ENCODE data around the gene KCP. TPM values are rescaled to one million over a fixed set of nuclear protein-coding genes. Genes with fewer than 3 reads are reported as not detected.

KCP gene
- polyA plus RNA-seq, 1 of the 3 experiments (the other 2 are of a cell fraction), result not detected

- TF ChIP-seq CHD2 (IDR thresholded peaks at IDR 0.05; ENCODE audit: low read length, partially characterized antibody), result no peak
- no peak for TF ChIP-seq GATA2 (CRISPR knock-in tag; IDR thresholded peaks at IDR 0.05)
- no peak for TF ChIP-seq RXRA (IDR thresholded peaks at IDR 0.05; ENCODE audit: borderline replicate concordance, low read depth)
- TF ChIP-seq, protein P1, sequence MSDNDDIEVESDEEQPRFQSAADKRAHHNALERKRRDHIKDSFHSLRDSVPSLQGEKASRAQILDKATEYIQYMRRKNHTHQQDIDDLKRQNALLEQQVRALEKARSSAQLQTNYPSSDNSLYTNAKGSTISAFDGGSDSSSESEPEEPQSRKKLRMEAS (IDR thresholded peaks at IDR 0.05; ENCODE audit: low read depth), result no peak
- TF ChIP-seq JUND (IDR thresholded peaks at IDR 0.05), result no peak
Measured at GRCh38 chr7:128877756-128878120, 32.8 kb downstream of the KCP start (continued).

DNA sequence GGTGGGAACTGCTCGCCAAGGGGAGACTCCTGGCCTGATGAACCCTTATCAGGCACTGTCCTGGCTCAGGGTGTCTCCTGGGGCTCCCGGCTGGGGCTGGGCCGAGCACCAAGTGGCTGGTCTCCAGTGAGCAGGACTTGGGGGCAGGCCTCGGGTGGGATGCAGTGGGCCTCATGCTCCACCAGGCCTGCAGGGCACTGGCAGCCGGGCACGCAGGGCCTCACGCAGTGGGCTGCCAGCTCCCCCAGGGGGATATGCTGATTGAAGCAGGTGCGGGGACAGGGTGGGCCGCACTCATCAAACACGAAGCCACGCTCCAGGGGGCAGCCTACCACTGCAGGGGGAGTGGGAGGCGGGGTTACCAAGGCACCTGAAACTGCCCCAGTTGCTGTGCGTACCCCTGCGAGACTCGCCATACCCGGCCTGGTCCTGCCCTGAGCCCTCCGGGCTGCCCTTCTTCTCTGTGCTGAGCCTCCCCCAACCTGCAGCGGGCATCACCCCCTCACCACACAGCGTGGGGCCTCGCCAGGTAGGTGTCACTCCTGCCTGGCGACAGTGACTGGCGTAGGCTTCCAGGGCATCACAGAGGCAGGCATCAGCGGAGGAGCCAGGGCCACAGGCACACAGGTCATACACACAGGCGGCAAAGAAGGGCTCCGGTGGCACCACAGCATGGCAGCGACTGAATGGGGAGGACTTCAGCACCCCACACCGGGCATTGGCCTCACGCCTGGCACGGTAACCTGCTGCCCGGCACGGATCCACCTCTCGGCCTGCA is 33.3 kb downstream of the KCP start:
- no peaks in the 10 kb centered on the region for H3K79me2 ChIP-seq (ENCODE audit: insufficient read depth)
- 78% methylated on average over 24 of the region's 32 CpGs for WGBS (ENCODE audit: low lambda C conversion rate)
- no peak for DNase-seq
- peaks cover 0 to 24% of the 10 kb centered on the region in 2 experiments; a peak in 1 of 4 replicates for H3K4me1 ChIP-seq (ENCODE audit: control insufficient read depth in 1 of 2, insufficient read depth in 2 of 2, low read depth in 1 of 2, low read length in 1 of 2)
- H3K9me3 ChIP-seq, result no peaks in the 10 kb centered on the region
- H3K9ac ChIP-seq, result no peak overlapping the region
- H3K27me3 ChIP-seq (ENCODE audit: insufficient read depth), result no peaks in the 10 kb centered on the region
- POLR2A ChIA-PET, result no interaction called here
- H3K9me2 ChIP-seq, result no peaks in the 10 kb centered on the region
- H3K4me3 ChIP-seq (ENCODE audit: low read depth in 2 of 2, low read length in 1 of 2), result no peak overlapping the region
- H2AFZ ChIP-seq (ENCODE audit: low read depth), result no peak overlapping the region
- H3K36me3 ChIP-seq (replicated peaks in 1 of 2; ENCODE audit: control insufficient read depth in 1 of 2, insufficient read depth in 2 of 2, low read length in 1 of 2), result no peaks in the 10 kb centered on the region
- CTCF ChIA-PET, result interaction anchor here (5.0 to 12.3 kb wide), 3 partner anchors 6 to 450 kb away, joined by 47 to 181 read pairs (median 104); a partner anchor contains a TSS
- H3K27ac ChIP-seq (ENCODE audit: low read depth in 2 of 2, low read length in 1 of 2), result no peak overlapping the region
- no peak overlapping the region for H3K4me2 ChIP-seq
- H3F3A ChIP-seq (replicated peaks; ENCODE audit: insufficient read depth), result peaks cover 7% of the 10 kb centered on the region
- TF ChIP-seq, protein P2, sequence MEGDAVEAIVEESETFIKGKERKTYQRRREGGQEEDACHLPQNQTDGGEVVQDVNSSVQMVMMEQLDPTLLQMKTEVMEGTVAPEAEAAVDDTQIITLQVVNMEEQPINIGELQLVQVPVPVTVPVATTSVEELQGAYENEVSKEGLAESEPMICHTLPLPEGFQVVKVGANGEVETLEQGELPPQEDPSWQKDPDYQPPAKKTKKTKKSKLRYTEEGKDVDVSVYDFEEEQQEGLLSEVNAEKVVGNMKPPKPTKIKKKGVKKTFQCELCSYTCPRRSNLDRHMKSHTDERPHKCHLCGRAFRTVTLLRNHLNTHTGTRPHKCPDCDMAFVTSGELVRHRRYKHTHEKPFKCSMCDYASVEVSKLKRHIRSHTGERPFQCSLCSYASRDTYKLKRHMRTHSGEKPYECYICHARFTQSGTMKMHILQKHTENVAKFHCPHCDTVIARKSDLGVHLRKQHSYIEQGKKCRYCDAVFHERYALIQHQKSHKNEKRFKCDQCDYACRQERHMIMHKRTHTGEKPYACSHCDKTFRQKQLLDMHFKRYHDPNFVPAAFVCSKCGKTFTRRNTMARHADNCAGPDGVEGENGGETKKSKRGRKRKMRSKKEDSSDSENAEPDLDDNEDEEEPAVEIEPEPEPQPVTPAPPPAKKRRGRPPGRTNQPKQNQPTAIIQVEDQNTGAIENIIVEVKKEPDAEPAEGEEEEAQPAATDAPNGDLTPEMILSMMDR (IDR thresholded peaks at IDR 0.05), result no peak
- no peak for TF ChIP-seq TAF1 (IDR thresholded peaks at IDR 0.05; ENCODE audit: borderline replicate concordance, low read depth, low read length)
- TF ChIP-seq, protein P1 (IDR thresholded peaks at IDR 0.05; ENCODE audit: low read depth), result no peak
- TF ChIP-seq RAD21 (IDR thresholded peaks at IDR 0.05; ENCODE audit: low read length), result no peak
- H4K20me1 ChIP-seq (ENCODE audit: insufficient read depth), result no peaks in the 10 kb centered on the region

DNA sequence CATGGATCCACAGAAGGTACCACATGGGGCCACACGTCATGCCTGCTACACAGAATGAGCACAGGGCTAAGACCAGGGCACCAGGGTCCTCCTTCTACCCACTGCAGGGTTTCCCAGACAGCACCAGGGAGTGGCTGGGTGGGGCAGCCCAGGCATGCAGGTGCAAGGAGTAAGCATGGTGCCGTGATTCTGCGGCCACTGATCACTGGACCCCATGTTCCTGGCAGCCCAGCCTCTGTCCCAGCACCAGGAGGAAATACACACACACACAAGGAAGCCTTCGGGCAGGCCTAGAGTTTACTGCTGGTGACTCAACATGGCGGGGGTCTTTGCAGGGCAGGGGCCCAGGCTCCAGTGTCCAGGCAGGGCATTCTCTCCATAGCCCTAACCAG is 33.9 kb downstream of the KCP start:
- Histone ChIP-seq H3K4me3 (ENCODE audit: low read depth in 2 of 2, low read length in 1 of 2) (no peak overlapping the region), H3K36me3 (replicated peaks in 1 of 2; ENCODE audit: control insufficient read depth in 1 of 2, insufficient read depth in 2 of 2, low read length in 1 of 2) (no peaks in the 10 kb centered on the region), H3K27me3 (ENCODE audit: insufficient read depth) (no peaks in the 10 kb centered on the region), H2AFZ (ENCODE audit: low read depth) (no peak overlapping the region), H3K27ac (ENCODE audit: low read depth in 2 of 2, low read length in 1 of 2) (no peak overlapping the region), H3K4me1 (ENCODE audit: control insufficient read depth in 1 of 2, insufficient read depth in 2 of 2, low read depth in 1 of 2, low read length in 1 of 2) (peaks cover 0 to 24% of the 10 kb centered on the region in 2 experiments; a peak in 1 of 4 replicates), H3F3A (replicated peaks; ENCODE audit: insufficient read depth) (peaks cover 6% of the 10 kb centered on the region), H4K20me1 (ENCODE audit: insufficient read depth) (no peaks in the 10 kb centered on the region), H3K9me3 (no peaks in the 10 kb centered on the region), H3K79me2 (ENCODE audit: insufficient read depth) (no peaks in the 10 kb centered on the region), H3K9me2 (no peaks in the 10 kb centered on the region), H3K9ac (no peak overlapping the region), H3K4me2 (no peak overlapping the region)
- TF ChIP-seq TCF12 (IDR thresholded peaks at IDR 0.05), result no peak
- WGBS (ENCODE audit: low lambda C conversion rate), result 81% methylated on average over 5 of the region's 5 CpGs
- ChIA-PET POLR2A (no interaction called here), CTCF (interaction anchor here (0.8 to 12.3 kb wide), 7 partner anchors 4 to 402 kb away, joined by 3 to 181 read pairs (median 3); partner anchors contain the start of genes ATP6V1F, GARIN1A and METTL2B)
- no peak for DNase-seq

Data from SK-N-SH (cell line).